VCaP (cell line): Measurements from ENCODE around the gene KRT20.

ENCODE experiments used
- H3K27ac ChIP-seq: fragments of 450-650 bp; 2 replicates; pipeline ENCODE4 v1.5.1; 2017
- TF ChIP-seq, protein P1 (sequence below): fragments of 450-650 bp; conservative IDR thresholded peaks from 2 replicates; pipeline ENCODE4 v1.5.1; 2017; ENCODE audit warnings: mild to moderate bottlenecking, moderate library complexity

The KRT20 gene

DNA sequence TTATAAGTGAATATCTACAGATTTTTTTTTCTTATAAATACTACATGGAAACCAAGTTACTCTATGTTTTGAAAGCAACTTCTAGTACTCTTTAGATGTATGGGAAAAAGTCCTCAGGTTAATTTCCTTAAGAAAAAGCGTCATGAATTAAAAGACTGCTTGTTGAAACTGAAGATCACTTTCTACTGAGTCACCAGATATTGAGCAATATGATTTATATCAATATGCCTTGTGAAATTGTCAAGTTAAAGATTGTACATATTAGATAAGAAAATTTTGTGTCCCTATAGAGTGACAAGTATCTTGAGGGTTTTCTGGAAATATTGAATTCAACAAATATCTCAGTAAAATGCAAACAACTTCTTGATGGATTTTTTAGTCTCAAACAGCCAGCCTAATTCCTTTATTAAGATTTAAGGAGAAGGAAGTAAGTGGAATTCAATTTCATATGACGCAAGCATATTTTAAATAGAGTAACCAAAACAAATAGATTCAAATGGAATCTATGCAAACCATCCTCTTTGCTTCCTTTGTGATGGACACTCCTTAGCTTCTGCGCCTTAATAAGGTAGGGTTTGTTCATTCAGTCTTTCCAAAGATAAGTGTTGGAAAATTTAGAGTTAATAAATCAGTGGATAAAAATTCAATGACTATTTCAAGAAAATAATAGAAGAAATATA is 34.6 kb downstream of the KRT20 start:
- TF ChIP-seq, protein P1, sequence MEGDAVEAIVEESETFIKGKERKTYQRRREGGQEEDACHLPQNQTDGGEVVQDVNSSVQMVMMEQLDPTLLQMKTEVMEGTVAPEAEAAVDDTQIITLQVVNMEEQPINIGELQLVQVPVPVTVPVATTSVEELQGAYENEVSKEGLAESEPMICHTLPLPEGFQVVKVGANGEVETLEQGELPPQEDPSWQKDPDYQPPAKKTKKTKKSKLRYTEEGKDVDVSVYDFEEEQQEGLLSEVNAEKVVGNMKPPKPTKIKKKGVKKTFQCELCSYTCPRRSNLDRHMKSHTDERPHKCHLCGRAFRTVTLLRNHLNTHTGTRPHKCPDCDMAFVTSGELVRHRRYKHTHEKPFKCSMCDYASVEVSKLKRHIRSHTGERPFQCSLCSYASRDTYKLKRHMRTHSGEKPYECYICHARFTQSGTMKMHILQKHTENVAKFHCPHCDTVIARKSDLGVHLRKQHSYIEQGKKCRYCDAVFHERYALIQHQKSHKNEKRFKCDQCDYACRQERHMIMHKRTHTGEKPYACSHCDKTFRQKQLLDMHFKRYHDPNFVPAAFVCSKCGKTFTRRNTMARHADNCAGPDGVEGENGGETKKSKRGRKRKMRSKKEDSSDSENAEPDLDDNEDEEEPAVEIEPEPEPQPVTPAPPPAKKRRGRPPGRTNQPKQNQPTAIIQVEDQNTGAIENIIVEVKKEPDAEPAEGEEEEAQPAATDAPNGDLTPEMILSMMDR = no peak
- no peak overlapping the region for H3K27ac ChIP-seq

DNA sequence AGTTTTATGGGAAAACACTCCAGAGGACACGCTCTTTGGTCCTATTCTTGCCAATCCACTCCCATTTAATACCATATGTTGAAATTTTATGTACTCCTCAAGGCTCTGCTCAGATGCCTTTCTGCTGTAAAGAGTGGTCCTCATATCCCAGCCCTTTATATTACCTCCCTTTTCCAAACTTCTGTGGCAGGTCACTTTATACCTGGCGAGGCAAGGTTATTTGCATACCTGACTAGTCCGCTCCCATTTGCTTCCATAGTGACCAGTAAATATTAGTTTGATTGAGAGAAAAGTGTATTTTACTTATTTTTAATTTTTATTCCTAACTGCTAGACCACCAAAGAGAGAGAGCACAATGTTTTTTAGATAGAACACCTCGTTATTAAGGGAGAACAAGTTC is 35.3 kb downstream of the KRT20 start:
- no peak overlapping the region for H3K27ac ChIP-seq
- TF ChIP-seq, protein P1 = no peak

DNA sequence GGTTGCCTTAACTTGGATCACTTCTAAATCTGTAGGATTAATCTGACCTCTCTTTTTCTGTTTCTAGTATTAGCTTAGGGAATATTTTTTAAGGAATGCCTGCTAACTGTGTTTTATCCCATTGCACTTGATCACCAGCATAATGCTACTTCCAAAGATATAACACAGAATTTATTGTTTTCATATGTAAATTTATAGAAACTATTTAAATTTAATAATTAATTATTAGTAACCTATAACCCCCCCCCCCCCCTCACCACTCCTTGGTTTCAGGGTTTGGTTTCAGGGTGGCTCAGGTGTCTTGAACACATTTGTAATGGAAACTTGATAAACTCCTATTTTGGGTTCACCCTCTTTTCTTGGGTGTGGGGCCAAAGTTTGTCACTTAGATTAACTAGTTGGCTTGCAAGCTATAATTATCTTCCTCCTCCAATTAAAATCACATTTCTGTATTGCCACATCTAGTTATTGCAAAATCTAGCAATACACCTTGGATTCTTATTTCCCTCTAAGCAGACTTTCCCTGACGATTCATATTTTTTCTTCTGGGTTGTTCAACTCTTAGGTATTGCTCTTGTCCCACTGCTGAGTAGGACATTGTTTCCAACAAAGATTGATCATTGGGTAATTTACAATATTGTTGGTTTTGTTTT is 36.3 kb downstream of the KRT20 start:
- TF ChIP-seq, protein P1 = no peak
- H3K27ac ChIP-seq = no peak overlapping the region

DNA sequence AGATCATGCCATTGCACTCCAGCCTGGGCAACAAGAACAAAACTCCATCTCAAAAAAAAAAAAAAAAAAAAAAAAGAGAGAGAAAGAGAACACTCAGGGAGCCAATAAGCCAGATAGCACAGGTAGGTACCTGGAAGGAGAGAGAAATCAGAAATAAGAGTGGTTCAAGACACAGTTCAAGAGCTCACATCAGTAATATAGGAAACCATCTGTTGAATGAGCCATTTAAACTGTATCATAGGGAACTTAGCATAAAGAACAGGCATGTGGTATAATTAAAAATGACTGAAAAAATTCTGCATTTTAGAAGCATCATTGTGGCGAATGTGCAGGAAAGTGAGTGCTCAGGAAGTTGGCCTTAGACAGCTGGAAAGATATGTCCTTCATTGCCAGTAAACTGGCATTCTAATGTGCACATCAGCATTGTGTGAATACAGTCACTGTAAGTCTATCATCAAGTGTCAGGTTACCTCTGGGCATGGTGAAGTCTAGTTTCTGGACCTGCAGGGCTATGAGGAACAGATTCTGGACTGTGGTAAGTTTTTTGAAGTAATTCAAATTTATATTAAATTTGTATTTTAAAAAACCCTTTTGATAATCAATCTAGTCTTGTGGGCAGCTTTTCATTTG is 38.4 kb downstream of the KRT20 start:
- TF ChIP-seq, protein P1 = no peak

DNA sequence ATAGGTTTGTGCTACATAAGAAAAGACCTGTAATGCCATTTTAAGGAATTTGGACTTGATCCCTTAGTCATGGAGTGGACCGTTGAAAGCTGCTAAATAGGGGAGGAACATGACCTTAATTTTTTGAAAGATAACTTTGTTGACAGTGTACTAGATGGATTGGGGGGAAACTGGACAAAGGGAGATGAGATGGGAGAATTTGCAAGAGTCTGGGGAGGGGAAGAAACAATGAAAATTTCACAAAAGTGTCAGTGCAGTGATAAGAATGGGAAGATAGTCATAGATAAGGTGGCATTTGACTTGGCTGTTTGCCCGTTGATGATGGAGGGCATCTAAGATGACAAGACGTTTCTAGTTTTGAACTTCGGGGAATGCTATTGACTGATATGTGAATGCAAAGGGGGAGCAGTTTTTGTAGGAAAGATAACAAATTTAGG is 40.4 kb downstream of the KRT20 start:
- TF ChIP-seq, protein P1 = no peak
- no peak overlapping the region for H3K27ac ChIP-seq

More for the DNA sequence above, 38.4 kb downstream of the KRT20 start:
- no peak overlapping the region for H3K27ac ChIP-seq

DNA sequence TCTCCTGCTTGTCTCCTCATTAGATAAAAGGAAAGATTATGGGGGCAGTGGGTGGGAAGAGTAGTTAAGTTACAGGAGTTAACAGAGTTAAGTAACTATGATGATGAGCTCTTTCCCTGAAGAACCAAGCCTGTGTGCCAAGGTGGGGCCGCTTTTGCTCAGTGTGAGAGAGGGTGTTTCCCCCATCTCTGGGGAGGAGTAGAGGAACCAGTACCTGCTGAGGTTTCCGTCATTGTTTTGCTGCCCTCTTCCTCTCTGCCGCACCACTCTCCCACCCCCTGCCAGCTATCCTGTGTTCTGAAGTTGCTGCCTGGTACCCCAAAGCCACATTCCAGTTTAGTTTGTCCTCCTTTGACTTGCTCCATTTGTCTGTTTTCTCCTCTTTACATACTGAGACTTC is 41.8 kb downstream of the KRT20 start:
- H3K27ac ChIP-seq = no peak overlapping the region
- TF ChIP-seq, protein P1 = no peak

DNA sequence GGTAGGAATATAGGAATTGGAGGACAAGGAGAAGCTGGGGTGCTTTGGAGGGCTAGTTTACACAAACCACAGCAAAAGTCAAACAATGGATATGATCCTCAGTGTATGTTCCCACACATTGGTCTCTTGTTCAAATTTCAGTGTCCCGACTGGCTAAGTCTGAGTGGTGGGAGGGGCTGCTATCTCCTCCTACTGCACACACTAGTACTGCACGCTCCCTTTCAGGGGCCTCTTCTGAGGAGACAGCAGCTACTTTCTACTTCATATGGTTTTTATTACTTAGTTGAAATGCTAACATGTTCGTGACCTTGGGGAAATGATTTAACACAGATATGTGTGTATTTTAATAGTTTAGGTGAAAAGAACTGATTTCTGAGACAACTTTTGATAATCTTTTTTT is 43.8 kb downstream of the KRT20 start:
- TF ChIP-seq, protein P1 = no peak
- H3K27ac ChIP-seq = no peak overlapping the region
